DMS79 treated with DMSO at 0.1 percent for 48 hours (cell line): Measurements from ENCODE around the gene COX4I2.

Experiments
- DNase-seq: peaks from one replicate; lab custom pipeline; 2025; lab: John Stamatoyannopoulos, UW

The COX4I2 gene

DNA sequence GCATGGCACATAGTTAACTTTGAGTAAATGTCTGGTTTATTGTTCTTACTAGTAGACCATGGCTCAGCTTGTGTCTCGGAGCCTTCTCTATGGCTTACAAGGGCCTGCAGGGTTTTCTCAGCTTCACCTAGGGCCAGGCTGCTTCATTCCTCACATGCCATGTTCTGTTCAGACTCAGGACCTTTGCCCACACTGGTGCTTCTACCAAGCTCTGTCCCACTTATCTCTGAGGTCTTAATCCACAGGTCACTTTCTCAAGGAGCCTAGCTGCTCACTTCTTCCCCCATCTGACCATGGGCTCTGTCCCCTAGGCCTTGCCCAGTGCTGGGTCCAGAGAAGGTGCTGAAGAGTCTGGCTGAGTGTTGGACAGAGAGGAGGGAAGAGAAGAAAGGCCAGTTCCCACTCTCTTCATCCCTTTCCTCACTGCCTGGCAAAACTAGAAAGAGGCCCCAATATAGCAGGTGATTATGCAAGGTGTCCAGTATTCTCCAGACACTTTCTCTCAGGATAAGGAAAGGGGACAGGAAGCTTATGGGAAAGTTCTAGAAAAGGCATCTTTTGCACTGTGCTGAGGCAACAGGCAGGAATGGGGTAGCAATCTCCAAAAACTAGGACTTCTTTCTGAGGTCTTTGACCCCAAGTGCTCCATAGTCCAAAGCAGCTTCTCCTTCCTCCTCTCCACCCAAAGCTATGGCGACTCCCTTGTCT is 40.0 kb downstream of the COX4I2 start:
- no peak for DNase-seq

DNA sequence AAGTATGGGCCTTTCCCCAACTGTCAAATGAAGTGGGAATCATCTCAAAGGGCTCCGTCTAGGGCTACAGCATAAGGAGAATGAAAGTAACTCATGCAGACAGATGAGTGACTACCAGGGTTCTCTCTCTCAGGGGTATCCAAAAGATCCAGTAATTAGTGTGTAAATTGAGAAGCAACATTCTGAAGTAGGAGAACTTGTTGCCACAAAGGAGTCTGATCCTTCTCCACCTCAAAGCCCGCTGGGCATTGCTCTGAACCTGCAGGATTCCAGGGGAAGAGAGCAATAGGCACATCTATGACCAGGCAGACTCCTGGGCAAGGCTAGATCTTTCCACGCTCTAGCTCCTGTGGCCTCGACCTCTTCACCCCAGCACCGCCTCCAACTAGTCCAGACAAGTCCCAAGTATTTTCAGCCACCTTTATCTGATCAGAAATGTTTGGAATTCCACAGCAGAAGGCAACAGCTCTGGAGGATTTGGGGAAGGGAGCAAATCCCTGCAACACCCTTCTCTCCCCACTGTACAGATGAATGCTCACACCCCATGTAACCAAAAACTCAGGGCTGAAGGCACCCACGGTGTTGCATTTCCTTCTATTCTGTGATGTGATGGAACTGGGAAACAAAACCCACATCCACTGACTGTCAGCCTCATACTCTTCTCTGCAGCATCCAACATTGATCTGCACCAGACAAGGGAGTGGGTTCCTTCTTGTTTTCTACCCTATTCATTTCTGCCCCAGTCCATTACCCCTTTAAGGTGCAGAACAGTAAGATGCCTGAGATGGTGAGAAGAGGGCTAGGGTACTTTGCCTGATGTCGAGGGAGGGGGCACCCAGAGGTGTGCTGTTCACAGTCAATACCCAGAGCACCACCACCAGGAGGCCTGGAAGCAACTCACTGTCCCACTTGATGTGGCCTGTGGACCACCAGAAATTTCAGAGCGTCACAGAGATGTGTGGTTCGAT is 41.0 kb downstream of the COX4I2 start:
- no peak for DNase-seq

DNA sequence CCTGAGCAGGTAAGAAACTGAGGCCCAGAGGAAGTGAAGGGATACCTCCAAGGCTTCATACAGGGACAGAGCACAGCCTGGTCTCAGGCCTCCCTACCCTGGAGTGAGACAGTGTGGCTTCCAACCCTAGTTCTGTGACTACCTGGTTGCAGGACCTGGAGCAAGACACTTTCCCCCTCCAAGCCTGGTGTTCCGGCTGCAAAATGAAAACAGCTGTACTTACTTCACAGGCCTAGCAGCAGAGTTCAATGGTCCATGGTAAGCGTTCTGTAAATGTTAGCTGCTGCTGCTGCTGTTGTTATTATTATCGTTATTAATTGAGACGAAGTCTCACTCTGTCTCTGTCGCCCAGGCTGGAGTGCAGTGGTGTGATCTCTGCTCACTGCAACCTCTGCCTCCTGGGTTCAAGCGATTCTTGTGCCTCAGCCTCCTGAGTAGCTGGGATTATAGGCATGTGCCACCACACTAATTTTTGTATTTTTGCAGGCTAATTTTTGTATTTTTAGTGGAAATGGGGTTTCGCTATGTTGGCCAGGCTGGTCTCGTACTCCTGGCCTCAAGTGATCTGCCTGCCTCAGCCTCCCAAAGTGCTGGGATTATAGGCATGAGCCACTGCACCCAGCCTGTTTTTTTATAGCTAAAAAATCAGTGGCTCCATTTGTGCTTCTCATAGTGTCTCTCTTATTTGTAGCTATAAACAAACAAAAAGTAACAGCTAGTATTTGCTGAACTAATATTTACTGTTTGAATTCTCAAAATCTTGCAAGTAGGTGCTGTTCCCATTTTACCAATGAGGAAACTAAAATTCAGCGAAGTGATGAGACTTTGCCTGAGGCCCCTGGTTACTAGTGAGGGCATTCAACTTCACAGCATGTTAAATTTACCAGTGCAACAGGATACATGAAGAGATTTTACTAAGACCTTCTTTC is 41.9 kb downstream of the COX4I2 start:
- DNase-seq: no peak

DNA sequence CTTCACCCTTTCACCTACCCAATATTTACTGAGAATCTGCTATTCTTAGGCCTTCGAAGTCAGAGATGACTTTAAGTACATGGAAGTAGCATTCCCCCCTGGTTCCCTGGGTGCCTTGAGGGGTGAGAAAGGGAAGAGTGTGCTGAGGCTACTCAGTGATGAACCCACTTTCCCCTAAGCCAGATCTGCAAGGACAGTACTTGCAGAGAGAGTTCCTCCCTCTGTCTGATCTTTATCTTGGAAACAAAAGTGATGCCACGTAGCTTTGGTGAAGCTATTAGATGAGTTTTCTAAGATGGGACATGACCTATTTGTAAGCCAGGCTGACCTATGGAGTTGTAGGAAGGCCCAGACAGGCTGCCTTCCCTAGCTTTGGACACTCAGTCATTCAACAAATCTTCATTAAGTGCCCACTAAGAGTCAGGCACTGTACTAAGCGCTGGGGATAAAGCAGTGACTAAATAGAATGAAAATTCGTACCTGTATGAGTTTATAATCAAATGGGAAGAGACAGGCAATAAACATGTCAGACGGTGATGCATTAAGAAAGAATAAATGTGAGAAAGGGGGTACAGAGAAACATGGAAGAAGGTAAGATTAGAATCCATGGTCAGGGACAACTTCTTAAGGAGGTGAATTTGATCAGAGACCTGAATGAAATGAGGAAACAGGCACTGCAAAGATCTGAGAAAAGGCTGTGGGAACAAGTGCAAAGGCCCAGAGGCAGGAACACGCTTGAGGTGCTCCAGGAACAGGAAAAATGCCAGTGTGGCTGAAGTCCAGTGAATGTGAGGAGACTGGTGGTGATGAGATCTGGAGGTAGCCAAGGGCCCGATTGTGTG is 42.8 kb downstream of the COX4I2 start:
- no peak for DNase-seq

DNA sequence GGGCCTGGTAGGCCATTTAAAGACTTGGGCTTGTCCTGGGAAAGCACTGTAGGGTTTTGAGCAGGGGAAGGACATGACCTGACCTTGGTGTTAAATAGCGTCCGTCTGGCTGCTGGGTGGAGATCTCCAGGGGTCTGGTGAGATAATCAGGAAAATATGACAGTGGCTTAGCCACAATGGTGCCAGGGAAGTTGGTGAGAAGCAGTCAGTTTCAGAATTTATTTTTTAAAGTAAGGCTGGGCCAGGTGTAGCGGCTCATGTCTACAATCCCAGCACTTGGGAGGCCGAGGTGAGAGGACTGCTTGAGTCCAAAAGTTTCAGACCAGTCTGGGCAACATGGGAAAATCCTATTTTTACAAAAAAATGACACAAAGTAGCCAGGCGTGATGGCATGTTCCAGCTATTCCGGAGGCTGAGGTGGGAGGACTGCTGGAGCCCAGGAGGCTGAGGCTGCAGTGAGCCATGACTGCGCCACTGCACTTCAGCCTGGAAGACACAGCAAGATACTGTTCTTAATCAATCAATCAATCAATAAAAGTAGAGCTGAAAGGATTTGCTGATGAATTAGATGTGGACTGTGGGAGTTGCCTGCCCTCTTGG is 43.5 kb downstream of the COX4I2 start:
- DNase-seq: no peak

DNA sequence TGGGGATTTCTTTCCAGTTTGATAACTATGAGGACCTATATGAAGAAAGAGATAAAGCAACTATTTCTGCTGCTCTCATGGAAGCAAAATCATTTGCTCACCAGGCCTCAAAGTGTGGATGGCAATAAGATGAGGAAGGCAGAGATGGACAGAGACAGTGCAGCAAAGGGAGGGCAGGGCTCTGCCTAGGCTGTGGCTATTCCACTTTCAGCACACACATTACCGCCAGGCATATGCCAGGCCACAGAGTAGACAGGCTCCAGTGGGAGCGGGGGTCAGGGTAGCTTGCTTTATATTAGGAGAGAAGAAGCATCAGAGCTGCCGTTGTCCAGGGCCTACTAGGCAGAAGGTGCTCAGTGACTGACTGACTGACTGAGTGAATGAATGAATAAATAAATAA is 44.1 kb downstream of the COX4I2 start:
- DNase-seq: no peak

DNA sequence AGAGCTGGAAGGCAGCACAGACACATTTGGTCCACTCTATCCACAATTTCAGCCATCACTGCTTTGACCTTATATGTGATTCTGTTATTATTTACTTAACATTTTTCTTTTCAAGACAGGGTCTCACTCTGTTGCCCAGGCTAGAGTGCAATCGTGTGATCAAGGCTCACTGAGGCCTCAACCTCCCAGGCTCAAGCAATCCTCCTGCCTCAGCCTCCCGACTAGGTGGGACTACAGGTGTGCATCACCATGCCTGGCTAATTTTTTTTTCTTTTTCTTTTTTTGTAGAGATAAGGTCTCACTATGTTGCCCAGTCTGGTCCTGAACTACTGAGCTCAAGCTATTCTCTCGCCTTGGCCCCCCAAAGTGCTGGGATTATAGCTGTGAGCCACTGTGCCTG is 44.6 kb downstream of the COX4I2 start:
- no peak for DNase-seq

DNA sequence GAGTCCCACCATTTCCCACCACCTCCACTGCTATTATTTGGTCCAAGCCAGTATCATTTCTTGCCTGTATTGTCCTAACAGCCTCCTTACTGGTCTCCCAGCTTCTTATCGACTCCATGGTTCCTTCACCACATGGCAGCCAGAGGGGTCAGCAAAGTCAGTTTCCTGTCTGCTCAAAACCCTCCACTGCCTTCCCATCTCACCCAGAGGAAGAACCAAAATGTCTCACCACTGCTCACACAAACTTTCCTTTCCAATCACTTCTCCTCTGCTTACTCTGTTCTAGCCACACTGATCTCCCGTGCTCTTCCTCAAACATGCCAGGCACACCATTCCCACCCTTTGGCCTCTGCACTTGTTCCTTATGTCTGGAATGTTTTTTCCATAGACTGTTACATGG is 45.2 kb downstream of the COX4I2 start:
- no peak for DNase-seq

DNA sequence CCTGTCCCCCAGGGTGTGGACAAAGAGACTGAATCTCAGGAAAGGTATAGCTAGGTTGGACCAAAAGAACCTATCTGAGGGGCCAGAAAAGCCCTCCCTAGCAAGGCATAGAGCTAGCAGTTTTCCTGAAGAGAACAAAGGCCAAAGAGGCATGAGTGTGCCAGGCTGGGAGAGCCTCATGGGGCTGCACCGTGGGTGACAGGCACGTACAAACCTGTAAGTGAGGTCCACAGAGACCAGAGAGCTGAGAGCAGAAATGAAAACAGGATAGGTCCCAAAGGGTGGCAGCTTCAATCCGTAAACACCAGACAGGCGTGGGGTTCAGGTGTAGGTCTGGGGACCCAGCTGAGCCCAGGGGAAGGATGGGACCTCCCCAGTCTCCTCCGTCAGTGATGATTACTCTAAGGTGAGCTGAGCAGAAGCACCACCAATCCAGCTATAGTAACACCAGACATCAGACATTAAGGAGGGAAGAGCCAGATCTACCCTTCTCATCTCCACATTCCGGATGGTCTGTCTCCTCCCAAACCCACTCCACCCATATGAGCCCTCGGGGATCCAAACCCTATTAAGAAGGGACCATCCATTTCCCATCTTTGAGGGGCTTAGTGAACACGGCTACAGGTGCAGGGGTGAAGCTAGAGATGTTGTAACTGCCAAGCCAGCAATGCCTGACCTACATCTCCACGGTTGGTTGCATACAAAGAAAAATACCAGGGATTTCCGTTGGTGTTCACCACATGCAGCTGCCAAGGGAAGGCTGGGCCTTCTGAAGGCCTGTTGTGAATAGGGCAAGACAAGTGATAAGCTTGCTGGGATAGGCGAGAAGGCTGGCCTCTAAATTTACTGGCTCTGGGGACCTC is 46.7 kb downstream of the COX4I2 start:
- DNase-seq: peak; percentile 60

DNA sequence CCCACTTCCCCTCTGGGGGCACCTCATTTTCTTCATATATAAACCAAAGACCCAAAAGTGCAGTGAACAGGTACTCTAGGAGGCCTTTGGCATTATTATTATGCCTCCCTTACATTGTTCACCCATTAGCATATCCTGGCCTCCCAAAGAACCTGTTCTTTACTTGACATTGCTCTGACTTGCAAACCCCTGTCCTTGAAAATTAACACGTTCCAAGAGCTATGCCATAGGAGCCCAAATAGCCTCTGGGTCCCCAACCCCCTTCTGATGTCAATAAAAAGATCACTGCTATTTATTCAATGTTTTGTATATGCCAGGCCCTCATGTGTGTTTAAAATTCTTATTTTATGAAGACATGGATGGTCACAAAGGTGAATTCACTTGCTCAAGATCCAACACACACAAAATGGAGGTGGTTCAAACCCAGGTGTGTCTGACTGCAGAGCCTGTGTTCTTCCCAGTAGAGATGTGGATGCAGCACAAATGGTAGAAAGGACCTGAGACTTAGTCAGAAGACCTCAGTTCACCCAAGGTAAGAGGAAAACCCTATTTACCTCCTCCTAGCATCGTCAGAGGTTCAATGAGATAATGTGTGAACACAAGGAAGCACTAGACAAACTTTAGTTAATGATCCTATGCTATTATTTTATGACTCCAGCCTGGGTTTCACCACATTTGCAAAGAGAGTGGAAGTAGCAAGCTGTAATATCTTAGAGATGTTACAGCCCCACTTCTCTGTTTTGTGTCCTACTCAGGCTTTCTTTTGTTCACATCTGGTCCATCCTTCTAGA is 48.3 kb downstream of the COX4I2 start:
- DNase-seq: no peak

DNA sequence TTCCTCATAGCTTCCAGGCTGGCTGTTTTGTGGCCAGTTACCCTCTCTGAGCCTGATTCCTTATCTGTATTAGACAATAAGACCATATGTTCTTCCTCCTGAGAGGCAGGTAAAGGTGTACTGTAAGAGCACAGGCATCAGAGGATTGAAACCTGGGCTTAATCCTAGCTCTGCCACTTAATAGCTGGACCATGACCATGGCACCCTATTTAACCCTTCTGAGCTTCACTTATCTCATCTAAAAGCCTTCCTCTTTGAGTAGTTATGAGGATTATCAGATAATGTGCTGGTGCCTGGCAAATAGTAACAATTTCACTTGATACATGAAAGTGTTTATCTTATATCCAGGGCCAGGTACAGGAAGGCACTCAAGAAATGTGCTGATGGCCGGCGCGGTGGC is 50.1 kb downstream of the COX4I2 start:
- no peak for DNase-seq

DNA sequence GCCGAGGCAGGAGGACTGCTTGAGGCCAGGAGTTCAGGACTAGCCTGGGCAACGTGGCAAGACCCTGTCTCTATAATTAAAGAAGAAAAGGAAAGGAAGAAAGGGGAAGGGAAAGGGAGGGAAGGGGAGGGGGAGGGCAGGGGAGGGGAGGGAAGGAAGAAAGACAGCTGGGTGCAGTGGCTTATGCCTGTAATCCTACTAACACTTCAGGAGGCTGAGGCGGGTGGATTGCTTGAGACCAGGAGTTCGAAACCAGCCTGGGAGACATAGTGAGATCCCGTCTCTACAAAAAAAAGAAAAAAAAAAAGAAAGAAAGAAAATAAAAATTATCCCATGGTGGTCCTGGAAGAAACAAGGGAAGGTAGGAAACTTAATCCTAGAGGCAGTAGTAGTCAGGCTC is 51.4 kb downstream of the COX4I2 start:
- DNase-seq: no peak

DNA sequence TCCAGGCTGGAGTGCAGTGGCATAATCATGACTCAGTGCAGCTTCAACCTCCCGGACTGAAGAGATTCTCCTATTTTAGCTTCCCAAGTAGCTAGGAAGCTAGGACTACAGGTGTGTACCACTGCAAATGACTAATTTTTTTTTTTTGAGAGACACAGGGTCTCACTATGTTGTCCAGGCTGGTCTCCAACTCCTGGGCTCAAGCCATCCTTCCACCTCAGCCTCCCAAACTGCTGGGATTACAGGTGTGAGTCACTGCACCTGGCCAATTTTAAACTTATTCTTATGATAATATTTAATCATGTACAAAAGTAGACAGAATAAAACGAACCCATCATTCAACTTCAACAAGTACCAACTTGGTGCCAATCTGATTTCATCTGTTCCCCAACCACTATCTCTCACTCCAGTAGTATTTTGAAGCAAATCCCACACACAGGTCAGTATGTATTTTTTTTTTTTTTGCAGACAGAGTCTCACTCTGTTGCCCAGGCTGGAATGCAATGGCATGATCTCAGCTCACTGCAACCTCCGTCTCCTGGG is 52.5 kb downstream of the COX4I2 start:
- no peak for DNase-seq

DNA sequence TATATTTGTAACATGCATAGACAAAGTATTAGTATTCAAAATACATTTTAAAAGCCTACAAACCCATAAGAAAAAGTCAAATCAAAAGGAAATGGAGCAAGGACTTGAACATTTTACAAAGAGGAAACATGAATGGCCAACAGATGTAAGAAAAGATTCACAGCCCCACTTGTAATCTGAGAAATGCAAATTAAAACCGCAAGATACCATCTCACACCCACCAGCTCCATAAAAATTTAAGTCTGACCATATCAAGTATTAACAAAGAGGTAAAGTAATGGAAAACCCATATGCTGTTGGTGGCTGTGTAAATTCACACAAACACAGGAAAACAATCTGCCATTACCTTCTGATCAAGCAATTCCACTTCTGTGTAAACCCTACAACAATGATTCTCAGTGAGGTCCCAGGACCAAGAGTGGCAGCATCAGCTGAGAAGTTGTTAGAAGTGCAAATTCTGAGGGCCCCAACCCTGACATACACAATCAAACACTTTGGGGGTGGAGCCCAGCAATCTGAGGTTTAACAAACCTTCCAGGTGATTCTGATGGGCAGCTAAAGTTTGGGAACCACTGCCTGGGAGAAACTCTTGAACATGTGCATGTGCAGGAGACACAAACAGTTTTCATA is 54.0 kb downstream of the COX4I2 start:
- DNase-seq: peak; percentile 28

DNA sequence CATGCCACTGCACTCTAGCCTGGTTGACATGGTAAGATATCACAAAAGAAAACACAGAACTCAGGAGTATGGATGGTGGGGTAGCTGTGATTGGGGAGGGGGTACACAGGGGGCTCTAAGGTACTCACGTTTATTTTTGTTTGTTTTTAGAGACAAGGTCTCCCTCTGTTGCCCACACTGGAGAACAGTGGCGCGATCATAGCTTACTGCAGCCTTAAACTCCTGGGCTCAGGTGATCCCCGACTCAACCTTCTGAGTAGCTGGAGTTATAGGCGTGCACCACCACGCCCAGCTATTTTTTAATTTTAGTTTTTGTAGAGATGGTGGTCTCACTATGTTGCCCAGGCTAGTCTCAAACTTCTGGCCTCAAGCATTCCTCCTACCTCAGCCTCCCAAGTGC is 55.7 kb downstream of the COX4I2 start:
- no peak for DNase-seq

DNA sequence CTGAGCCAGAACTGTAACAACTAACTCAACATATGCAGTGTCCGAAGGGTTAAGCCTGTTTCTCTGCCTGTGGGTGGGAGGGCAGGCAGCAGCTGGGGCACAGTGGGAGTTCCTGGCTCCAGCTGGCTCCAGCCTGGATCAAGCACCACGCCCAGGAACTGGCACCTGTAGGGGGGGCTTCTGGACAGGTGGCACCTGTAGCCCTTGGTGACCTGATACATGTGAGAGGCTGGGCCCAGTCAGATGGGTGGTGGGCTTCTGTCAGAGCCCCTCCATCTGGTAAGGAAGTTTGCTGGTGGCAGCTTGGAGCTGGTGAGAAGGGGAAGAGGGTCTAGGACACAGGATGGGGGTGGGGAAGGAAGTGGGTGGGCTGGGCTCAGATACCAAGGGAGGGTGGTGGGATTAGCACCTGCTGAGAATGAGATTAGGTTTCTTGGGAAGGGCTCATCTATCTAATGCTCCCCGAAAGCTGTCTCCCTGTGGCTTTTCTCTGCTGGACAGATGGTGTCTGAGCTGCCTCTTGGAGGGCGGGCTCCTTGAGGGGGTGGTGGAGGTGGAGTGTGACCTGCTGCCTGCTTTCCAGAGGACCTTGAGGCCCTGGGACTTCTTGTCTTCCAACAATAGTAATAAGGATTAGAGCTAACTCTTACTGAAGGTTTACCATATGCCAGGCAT is 56.4 kb downstream of the COX4I2 start:
- DNase-seq: peak; percentile 41
